Thoracic aorta (tissue), 2 donors: Measurements from ENCODE around the gene MSI2. TPM values are rescaled to one million over a fixed set of nuclear protein-coding genes. Genes with fewer than 3 reads are reported as not detected.

ENCODE experiments used
- ATAC-seq: fragments of 150-250 bp; one replicate; pipeline ENCODE4 v1.8.0; 2017; ENCODE audit warnings: low read depth; ENCODE audit not compliant: insufficient number of reproducible peaks, low FRiP score
- DNase-seq: peaks from one replicate; pipeline ENCODE4 v3.0.0-alpha.2; 2020; ENCODE audit warnings: low spot score
- H3K27ac ChIP-seq, 2 donors: fragments of 200-600 bp; sonication (generic); 1 replicate in 1 of 2; 2 replicates in 1 of 2; pipeline ENCODE4 v1.5.1; 2016; ENCODE audit warnings: mild to moderate bottlenecking in 2 of 2, moderate library complexity in 2 of 2
- H3K27me3 ChIP-seq: fragments of 200-600 bp; sonication (generic); replicated peaks from 2 replicates; pipeline ENCODE4 v1.6.0; 2016; ENCODE audit warnings: mild to moderate bottlenecking; ENCODE audit not compliant: insufficient read depth
- H3K36me3 ChIP-seq: fragments of 200-600 bp; sonication (generic); one replicate; pipeline ENCODE4 v1.5.1; 2016
- H3K4me1 ChIP-seq, 2 donors: fragments of 200-600 bp; sonication (generic); 1 replicate in 1 of 2; 2 replicates in 1 of 2; pipeline versions ENCODE4 v1.5.1 to v1.6.0; 2016; ENCODE audit warnings: low read depth in 2 of 2, mild to moderate bottlenecking in 1 of 2; ENCODE audit not compliant: control insufficient read depth in 1 of 2
- H3K4me3 ChIP-seq: fragments of 200-600 bp; sonication (generic); 2 replicates; pipeline ENCODE4 v1.5.1; 2016; ENCODE audit warnings: mild to moderate bottlenecking
- H3K9me3 ChIP-seq: fragments of 200-600 bp; sonication (generic); 2 replicates; pipeline ENCODE4 v1.5.1; 2016
- CTCF ChIP-seq: fragments of 200-600 bp; sonication (generic); IDR thresholded peaks from one replicate; pipeline ENCODE4 v1.5.1; 2019; ENCODE audit warnings: antibody characterized with exemption
- total RNA-seq, 2 donors: library from RNA; depleted of rRNA; stranded (reverse); fragments of >200 nt; gene quantifications; one replicate each; pipeline versions ENCODE4 v1.1.0 to v1.2.3, GENCODE V29; 2016

The MSI2 gene
- total RNA-seq, 2 donors from 2014 or later, result 32.1 to 46.2 TPM

- no peak for TF ChIP-seq CTCF
- H3K4me1 ChIP-seq, result peaks cover 10 to 29% of the 10 kb centered on the region in 2 donors
- H3K36me3 ChIP-seq, result no peaks in the 10 kb centered on the region
- DNase-seq (no peak), ATAC-seq (no peak)
- H3K4me3 ChIP-seq, result no peak overlapping the region
- no peak overlapping the region for H3K27ac ChIP-seq
- H3K9me3 ChIP-seq, result no peaks in the 10 kb centered on the region
- H3K27me3 ChIP-seq, result no peaks in the 10 kb centered on the region
Measured at GRCh38 chr17:57508671-57509070, 252.3 kb downstream of the MSI2 start.

- H3K9me3 ChIP-seq, result no peaks in the 10 kb centered on the region
- H3K4me3 ChIP-seq, result no peak overlapping the region
- no peak for TF ChIP-seq CTCF
- H3K36me3 ChIP-seq, result no peaks in the 10 kb centered on the region
- peaks cover 10 to 23% of the 10 kb centered on the region in 2 donors for H3K4me1 ChIP-seq
- ATAC-seq (no peak), DNase-seq (no peak)
- H3K27ac ChIP-seq, result no peak overlapping the region
- H3K27me3 ChIP-seq, result no peaks in the 10 kb centered on the region
Measured at GRCh38 chr17:57511475-57512123, 255.3 kb downstream of the MSI2 start.

- no peak for TF ChIP-seq CTCF
- ATAC-seq, result no peak
- H3K9me3 ChIP-seq, result no peaks in the 10 kb centered on the region
- no peaks in the 10 kb centered on the region for H3K27me3 ChIP-seq
- DNase-seq, result no peak
- H3K36me3 ChIP-seq, result no peaks in the 10 kb centered on the region
- no peak overlapping the region for H3K27ac ChIP-seq
- H3K4me3 ChIP-seq, result no peak overlapping the region
- H3K4me1 ChIP-seq, result peaks cover 10 to 16% of the 10 kb centered on the region in 2 donors
Measured at GRCh38 chr17:57512258-57512657, 255.9 kb downstream of the MSI2 start.

- H3K9me3 ChIP-seq, result no peaks in the 10 kb centered on the region
- no peaks in the 10 kb centered on the region for H3K36me3 ChIP-seq
- no peaks in the 10 kb centered on the region for H3K27me3 ChIP-seq
- H3K4me3 ChIP-seq, result no peak overlapping the region
- no peak for ATAC-seq
- no peak overlapping the region for H3K27ac ChIP-seq
- no peak for DNase-seq
- peaks cover 5 to 12% of the 10 kb centered on the region in 2 donors for H3K4me1 ChIP-seq
- TF ChIP-seq CTCF, result no peak
Measured at GRCh38 chr17:57512691-57513090, 256.4 kb downstream of the MSI2 start.

GRCh38 chr17:57513569-57513968, 257.2 kb downstream of the MSI2 start:
- no peak overlapping the region for H3K4me3 ChIP-seq
- H3K4me1 ChIP-seq, result peaks cover 0 to 3% of the 10 kb centered on the region in 2 donors
- DNase-seq (no peak), ATAC-seq (no peak)
- H3K36me3 ChIP-seq, result no peaks in the 10 kb centered on the region
- no peaks in the 10 kb centered on the region for H3K27me3 ChIP-seq
- H3K27ac ChIP-seq, result no peak overlapping the region
- no peak for TF ChIP-seq CTCF
- no peaks in the 10 kb centered on the region for H3K9me3 ChIP-seq
